ENCODE measurements around the gene PI4K2A. TPM values are rescaled to one million over a fixed set of nuclear protein-coding genes. Genes with fewer than 3 reads are reported as not detected.
A peak's percentile ranks its signal among the peaks of the same experiment; 100 is the strongest.
"Not testable (repeated sequence)": the region's sequence is repeated elsewhere in the genome, so short reads cannot be mapped to it uniquely, and the experiment has no call there.

The PI4K2A gene
- total RNA-seq, 2 experiments from 2014 or later, result 9.3 to 10.9 TPM

- H3K36me3 Mint-ChIP-seq, result peaks cover 10% of the 10 kb centered on the region
- peak overlapping the region; percentile 95 for H3K4me3 Mint-ChIP-seq
- H3K4me1 Mint-ChIP-seq, result peaks cover 16% of the 10 kb centered on the region
- peaks cover 2% of the 10 kb centered on the region for H3K27me3 Mint-ChIP-seq
- DNase-seq, result no peak
- no peak for ATAC-seq (ENCODE audit: low read depth)
- H3K9me3 Mint-ChIP-seq, result no peaks in the 10 kb centered on the region
- H3K27ac Mint-ChIP-seq, result peak overlapping the region; percentile 88
- POLR2A ChIA-PET, result interaction anchor here (0.6 to 1.5 kb wide), 8 partner anchors 8 to 495 kb away, joined by 3 to 9 read pairs (median 4); partner anchors contain the start of genes RRP12 and ZFYVE27
Measured at GRCh38 chr10:97640868-97641811, 669 bp downstream of the PI4K2A start.

GRCh38 chr10:97642471-97643159 lies 2.1 kb downstream of the PI4K2A start:
- H3K27me3 Mint-ChIP-seq, H3K9me3 Mint-ChIP-seq, H3K27ac Mint-ChIP-seq: not testable (repeated sequence)

GRCh38 chr10:97643441-97643985 lies 3.0 kb downstream of the PI4K2A start:
- Mint-ChIP-seq H3K4me3 (no peak overlapping the region), H3K36me3 (peaks cover 10% of the 10 kb centered on the region), H3K4me1 (peaks cover 19% of the 10 kb centered on the region), H3K27me3 (peaks cover 2% of the 10 kb centered on the region), H3K9me3 (no peaks in the 10 kb centered on the region), H3K27ac (no peak overlapping the region)
- DNase-seq, result no peak
- POLR2A ChIA-PET, result no interaction called here
- ATAC-seq (ENCODE audit: low read depth), result no peak

More at GRCh38 chr10:97642471-97643159, 2.1 kb downstream of the PI4K2A start:
- H3K4me1 Mint-ChIP-seq, result peaks cover 17% of the 10 kb centered on the region
- H3K4me3 Mint-ChIP-seq, result peak overlapping the region; percentile 95
- POLR2A ChIA-PET; ATAC-seq (ENCODE audit: low read depth); DNase-seq: not testable (repeated sequence)
- peaks cover 10% of the 10 kb centered on the region for H3K36me3 Mint-ChIP-seq

- Mint-ChIP-seq H3K27ac (no peak overlapping the region), H3K9me3 (no peaks in the 10 kb centered on the region), H3K4me3 (no peak overlapping the region), H3K4me1 (peaks cover 26% of the 10 kb centered on the region), H3K36me3 (peaks cover 10% of the 10 kb centered on the region), H3K27me3 (no peaks in the 10 kb centered on the region)
- POLR2A ChIA-PET, result no interaction called here
- DNase-seq (no peak), ATAC-seq (ENCODE audit: low read depth) (no peak)
Measured at GRCh38 chr10:97644936-97645335, 4.5 kb downstream of the PI4K2A start.

GRCh38 chr10:97647556-97647955 lies 7.1 kb downstream of the PI4K2A start:
- no peaks in the 10 kb centered on the region for H3K27me3 Mint-ChIP-seq
- H3K27ac Mint-ChIP-seq, result no peak overlapping the region
- DNase-seq (no peak), ATAC-seq (ENCODE audit: low read depth) (no peak)
- peaks cover 15% of the 10 kb centered on the region for H3K4me1 Mint-ChIP-seq
- H3K9me3 Mint-ChIP-seq, result no peaks in the 10 kb centered on the region
- H3K36me3 Mint-ChIP-seq, result peaks cover 10% of the 10 kb centered on the region
- POLR2A ChIA-PET, result interaction anchor here (0.6 kb wide), 1 partner anchor 58 kb away, joined by 3 read pairs; no protein-coding TSS in a partner anchor
- no peak overlapping the region for H3K4me3 Mint-ChIP-seq

- ATAC-seq (ENCODE audit: low read depth) (peak; percentile 96), DNase-seq (no peak)
- no peaks in the 10 kb centered on the region for H3K27me3 Mint-ChIP-seq
- peaks cover 17% of the 10 kb centered on the region for H3K36me3 Mint-ChIP-seq
- peak overlapping the region; percentile 50 for H3K27ac Mint-ChIP-seq
- H3K4me1 Mint-ChIP-seq, result peaks cover 14% of the 10 kb centered on the region
- POLR2A ChIA-PET, result interaction anchor here (1.1 to 1.6 kb wide), 4 partner anchors 9 to 38 kb away, joined by 3 to 9 read pairs (median 4); partner anchors contain the start of genes AVPI1 and PI4K2A
- H3K4me3 Mint-ChIP-seq, result peak overlapping the region; percentile 1
- H3K9me3 Mint-ChIP-seq, result no peaks in the 10 kb centered on the region
Measured at GRCh38 chr10:97648562-97649404, 8.3 kb downstream of the PI4K2A start.

- ATAC-seq (ENCODE audit: low read depth); H3K27me3 Mint-ChIP-seq; H3K27ac Mint-ChIP-seq; DNase-seq; H3K9me3 Mint-ChIP-seq; H3K4me3 Mint-ChIP-seq: not testable (repeated sequence)
- Mint-ChIP-seq H3K4me1 (peaks cover 14% of the 10 kb centered on the region), H3K36me3 (peaks cover 19% of the 10 kb centered on the region)
- POLR2A ChIA-PET, result interaction anchor here (0.7 to 1.6 kb wide), 4 partner anchors 8 to 29 kb away, joined by 3 to 9 read pairs (median 3); partner anchors contain the start of gene PI4K2A
Measured at GRCh38 chr10:97649405-97649750, 8.9 kb downstream of the PI4K2A start.

- H3K4me1 Mint-ChIP-seq, result peaks cover 14% of the 10 kb centered on the region
- H3K4me3 Mint-ChIP-seq, result no peak overlapping the region
- no peak for DNase-seq
- no peaks in the 10 kb centered on the region for H3K27me3 Mint-ChIP-seq
- H3K27ac Mint-ChIP-seq, result no peak overlapping the region
- ATAC-seq (ENCODE audit: low read depth), result no peak
- H3K36me3 Mint-ChIP-seq, result peaks cover 11% of the 10 kb centered on the region
- POLR2A ChIA-PET, result no interaction called here
- H3K9me3 Mint-ChIP-seq, result no peaks in the 10 kb centered on the region
Measured at GRCh38 chr10:97650726-97651125, 10.3 kb downstream of the PI4K2A start.

- Mint-ChIP-seq H3K4me3 (no peak overlapping the region), H3K9me3 (no peaks in the 10 kb centered on the region), H3K27me3 (no peaks in the 10 kb centered on the region), H3K4me1 (peaks cover 14% of the 10 kb centered on the region), H3K36me3 (peaks cover 9% of the 10 kb centered on the region), H3K27ac (no peak overlapping the region)
- ATAC-seq (ENCODE audit: low read depth) (no peak), DNase-seq (no peak)
- POLR2A ChIA-PET, result no interaction called here
Measured at GRCh38 chr10:97651773-97652172, 11.3 kb downstream of the PI4K2A start.

- no peaks in the 10 kb centered on the region for H3K27me3 Mint-ChIP-seq
- no peaks in the 10 kb centered on the region for H3K4me1 Mint-ChIP-seq
- H3K27ac Mint-ChIP-seq, result no peak overlapping the region
- no peaks in the 10 kb centered on the region for H3K9me3 Mint-ChIP-seq
- POLR2A ChIA-PET, result no interaction called here
- no peak overlapping the region for H3K4me3 Mint-ChIP-seq
- peaks cover 17% of the 10 kb centered on the region for H3K36me3 Mint-ChIP-seq
- no peak for ATAC-seq (ENCODE audit: low read depth)
- no peak for DNase-seq
Measured at GRCh38 chr10:97656777-97657176, 16.3 kb downstream of the PI4K2A start.

- peaks cover 8% of the 10 kb centered on the region for H3K36me3 Mint-ChIP-seq
- H3K4me1 Mint-ChIP-seq, result no peaks in the 10 kb centered on the region
- POLR2A ChIA-PET, result no interaction called here
- no peak overlapping the region for H3K4me3 Mint-ChIP-seq
- DNase-seq (no peak), ATAC-seq (ENCODE audit: low read depth) (no peak)
- no peaks in the 10 kb centered on the region for H3K9me3 Mint-ChIP-seq
- no peaks in the 10 kb centered on the region for H3K27me3 Mint-ChIP-seq
- H3K27ac Mint-ChIP-seq, result no peak overlapping the region
Measured at GRCh38 chr10:97659589-97659988, 19.1 kb downstream of the PI4K2A start.

GRCh38 chr10:97664282-97664850 lies 23.9 kb downstream of the PI4K2A start:
- H3K36me3 Mint-ChIP-seq, result peaks cover 8% of the 10 kb centered on the region
- no peaks in the 10 kb centered on the region for H3K27me3 Mint-ChIP-seq
- peaks cover 3% of the 10 kb centered on the region for H3K4me1 Mint-ChIP-seq
- POLR2A ChIA-PET, result no interaction called here
- H3K4me3 Mint-ChIP-seq, result no peak overlapping the region
- H3K27ac Mint-ChIP-seq, result no peak overlapping the region
- no peak for DNase-seq
- no peaks in the 10 kb centered on the region for H3K9me3 Mint-ChIP-seq
- no peak for ATAC-seq (ENCODE audit: low read depth)
